ENCODE results near the gene FAM169A. TPM values are rescaled to one million over a fixed set of nuclear protein-coding genes. Genes with fewer than 3 reads are reported as not detected.
"Not testable (repeated sequence)": the region's sequence is repeated elsewhere in the genome, so short reads cannot be mapped to it uniquely, and the experiment has no call there.

The FAM169A gene
- total and polyA plus RNA-seq, 12 donors, result 0.25 to 10.6 (median 4.4) TPM

GRCh38 chr5:74892921-74893320 lies 26.7 kb upstream of the FAM169A start:
- no peaks in the 10 kb centered on the region for H3K27me3 ChIP-seq
- WGBS, 2 donors, result 60 to 71% methylated on average over 2 of the region's 2 CpGs
- peaks cover 0 to 5% (median 0%) of the 10 kb centered on the region in 11 donors for H3K9me3 ChIP-seq
- peaks cover 0 to 8% (median 0%) of the 10 kb centered on the region in 9 donors for H3K4me1 ChIP-seq
- H3K4me3 ChIP-seq, result no peak overlapping the region
- TF ChIP-seq CTCF (IDR thresholded peaks at IDR 0.05), result no peak
- no peak for DNase-seq
- intact Hi-C loops (cut with DNase I), result loop anchor here in 2 of 10 donors (10.0 kb wide), 1 partner anchor 128 kb away; the partner anchor contains the start of genes GFM2 (in 2 of the 2) and NSA2 (in 2 of the 2)
- no peaks in the 10 kb centered on the region for H3K36me3 ChIP-seq
- no peak overlapping the region for H3K27ac ChIP-seq
- no peak for ATAC-seq

DNA sequence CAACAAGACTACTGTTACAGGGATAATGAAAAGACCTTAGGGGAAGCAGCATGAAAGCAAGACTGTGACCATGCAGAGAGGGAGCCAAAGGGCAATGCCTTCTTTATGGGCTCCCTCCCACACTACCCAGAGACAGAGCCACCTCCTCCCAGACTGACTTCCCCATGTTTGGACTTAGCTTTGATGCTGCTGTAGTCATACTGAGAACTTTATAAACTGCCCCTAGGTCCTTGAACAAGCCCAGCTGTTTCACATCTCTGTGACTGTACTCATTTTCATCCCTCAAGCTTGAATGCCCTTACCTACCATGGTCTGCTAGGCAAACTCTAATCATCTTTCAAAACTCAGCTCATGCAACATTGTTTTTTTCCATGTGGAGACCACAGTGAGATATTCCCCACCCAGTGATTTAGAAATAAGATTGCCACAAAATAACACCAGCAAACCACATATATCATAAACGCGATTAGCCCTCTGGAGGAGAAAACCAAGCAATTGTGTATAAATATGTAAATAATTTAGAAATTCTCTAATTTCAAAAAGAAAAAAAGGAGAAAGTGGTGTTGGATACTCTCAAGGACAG lies 23.4 kb upstream of the FAM169A start:
- DNase-seq, result no peak
- ATAC-seq, result no peak
- Histone ChIP-seq H3K27ac (no peak overlapping the region), H3K36me3 (no peaks in the 10 kb centered on the region), H3K4me3 (no peak overlapping the region), H3K27me3 (no peaks in the 10 kb centered on the region), H3K9me3 (peaks cover 0 to 4% (median 0%) of the 10 kb centered on the region in 11 donors), H3K4me1 (no peaks in the 10 kb centered on the region)
- no peak for TF ChIP-seq CTCF (IDR thresholded peaks at IDR 0.05)
- intact Hi-C loops (cut with DNase I), result loop anchor here in 2 of 10 donors (10.0 kb wide), 1 partner anchor 125 kb away; the partner anchor contains the start of genes GFM2 (in 2 of the 2) and NSA2 (in 2 of the 2)
- 96 to 98% methylated on average over 2 of the region's 2 CpGs for WGBS, 2 donors

- no peak for DNase-seq
- Histone ChIP-seq H3K4me3 (no peak overlapping the region), H3K27me3 (no peaks in the 10 kb centered on the region), H3K27ac (no peak overlapping the region), H3K4me1 (no peaks in the 10 kb centered on the region), H3K36me3 (no peaks in the 10 kb centered on the region), H3K9me3 (no peaks in the 10 kb centered on the region)
- ATAC-seq, result no peak
- TF ChIP-seq CTCF (IDR thresholded peaks at IDR 0.05), result no peak
- WGBS, 2 donors, result 83% methylated on average over 4 of the region's 4 CpGs
- intact Hi-C loops (cut with DNase I), result no loop called here
Observed at GRCh38 chr5:74888117-74888516, 21.9 kb upstream of the FAM169A start.

GRCh38 chr5:74885170-74885569 lies 19.0 kb upstream of the FAM169A start:
- Histone ChIP-seq H3K4me1 (no peaks in the 10 kb centered on the region), H3K36me3 (no peaks in the 10 kb centered on the region), H3K9me3 (no peaks in the 10 kb centered on the region), H3K4me3 (no peak overlapping the region), H3K27me3 (no peaks in the 10 kb centered on the region), H3K27ac (no peak overlapping the region)
- DNase-seq (no peak), ATAC-seq (no peak)
- no peak for TF ChIP-seq CTCF (IDR thresholded peaks at IDR 0.05)
- intact Hi-C loops (cut with DNase I), result no loop called here

DNA sequence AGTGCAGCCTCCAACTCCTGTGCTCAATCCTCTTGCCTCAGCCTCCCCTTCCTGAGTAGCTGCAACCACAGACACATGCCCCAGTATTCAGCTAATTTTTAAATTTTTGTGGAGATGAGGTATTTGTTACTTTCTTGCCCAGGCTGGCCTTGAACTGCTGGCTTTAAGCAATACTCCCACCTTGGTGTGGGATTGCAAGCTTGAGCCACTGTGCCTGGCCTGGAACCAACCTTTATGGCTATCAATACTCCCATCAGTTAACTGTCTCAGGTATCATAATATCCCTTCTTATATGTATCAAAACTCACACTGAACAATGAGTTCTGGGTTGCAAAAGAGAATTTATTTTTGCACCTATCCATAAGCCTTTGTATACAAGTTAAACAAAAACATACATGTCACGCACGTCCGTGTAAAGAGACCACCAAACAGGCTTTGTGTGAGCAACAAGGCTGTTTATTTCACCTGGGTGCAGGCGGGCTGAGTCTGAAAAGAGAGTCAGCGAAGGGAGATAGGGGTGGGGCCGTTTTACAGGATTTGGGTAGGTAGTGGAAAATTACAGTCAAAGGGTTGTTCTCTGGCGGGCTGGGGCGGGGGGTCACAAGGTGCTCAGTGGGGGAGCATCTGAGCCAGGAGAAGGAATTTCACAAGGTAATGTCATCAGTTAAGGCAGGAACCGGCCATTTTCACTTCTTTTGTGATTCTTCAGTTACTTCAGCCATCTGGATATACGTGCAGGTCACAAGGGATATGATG lies 16.4 kb upstream of the FAM169A start:
- intact Hi-C loops (cut with DNase I); DNase-seq; ATAC-seq; H3K4me3 ChIP-seq; H3K9me3 ChIP-seq; H3K27ac ChIP-seq; H3K4me1 ChIP-seq; H3K27me3 ChIP-seq; H3K36me3 ChIP-seq: not testable (repeated sequence)
- 67 to 69% methylated on average over 10 of the region's 10 CpGs for WGBS, 2 donors

Measured in heart right ventricle (tissue), 16 donors.